HepG2 (cell line): ENCODE measurements around the gene ADAM8. TPM values are rescaled to one million over a fixed set of nuclear protein-coding genes. Genes with fewer than 3 reads are reported as not detected.

ENCODE experiments used
- GABPA ChIP-seq, 2 experiments: IDR thresholded peaks; 2 replicates each; pipeline ENCODE4 v1.6.1; 2011 to 2016; ENCODE audit warnings: low read depth in 2 of 2, low read length in 1 of 2, missing biosample characterization in 1 of 2, missing genetic modification characterization in 1 of 2
- HMGXB4 ChIP-seq, 2 experiments: sonication (generic) in 1 of 2; formaldehyde crosslinking in 1 of 2; IDR thresholded peaks; 2 replicates each; pipeline versions ENCODE4 v1.4.0 to v1.6.1; 2018 to 2020; ENCODE audit warnings: missing genetic modification reagents in 2 of 2, borderline replicate concordance in 1 of 2, low read depth in 1 of 2, mild to moderate bottlenecking in 1 of 2, missing biosample characterization in 1 of 2
- HNRNPL ChIP-seq: fragments of 200-400 bp; formaldehyde crosslinking; IDR thresholded peaks from 2 replicates; pipeline ENCODE4 v1.6.1; 2017; ENCODE audit warnings: mild to moderate bottlenecking, low read depth, low read length
- MEIS2 ChIP-seq: sonication (generic); formaldehyde crosslinking; IDR thresholded peaks from 2 replicates; pipeline ENCODE4 v1.9.0; 2021; ENCODE audit warnings: mild to moderate bottlenecking, missing genetic modification reagents
- NFKB2 ChIP-seq: sonication (generic); formaldehyde crosslinking; IDR thresholded peaks from 2 replicates; pipeline ENCODE4 v1.4.0; 2020; ENCODE audit warnings: missing genetic modification reagents, borderline replicate concordance
- NONO ChIP-seq, 2 experiments: fragments of 450-650 bp in 1 of 2; sonication (generic) in 1 of 2; formaldehyde crosslinking in 1 of 2; IDR thresholded peaks in 1 of 2; conservative IDR thresholded peaks in 1 of 2; 2 replicates each; pipeline versions ENCODE4 v1.6.1 to v1.8.0; 2017 to 2022; ENCODE audit warnings: mild to moderate bottlenecking in 1 of 2, missing genetic modification reagents in 1 of 2, moderate library complexity in 1 of 2
- PHF5A ChIP-seq: IDR thresholded peaks from one replicate; pipeline ENCODE4 v1.6.1; 2018; ENCODE audit warnings: low read depth, missing genetic modification reagents; ENCODE audit not compliant: unreplicated experiment
- RAD21 ChIP-seq: fragments of 450-650 bp; formaldehyde crosslinking; IDR thresholded peaks from 2 replicates; pipeline ENCODE4 v1.5.0; 2020; ENCODE audit warnings: mild to moderate bottlenecking
- RARG ChIP-seq: sonication (generic); formaldehyde crosslinking; IDR thresholded peaks from 2 replicates; pipeline ENCODE4 v1.4.0; 2020; ENCODE audit warnings: low read depth, mild to moderate bottlenecking, missing genetic modification reagents
- SALL1 ChIP-seq: sonication (generic); formaldehyde crosslinking; IDR thresholded peaks from 2 replicates; pipeline ENCODE4 v1.8.0; 2022; ENCODE audit warnings: mild to moderate bottlenecking, missing genetic modification reagents
- SAP130 ChIP-seq: IDR thresholded peaks from 2 replicates; pipeline ENCODE4 v1.6.1; 2016; ENCODE audit warnings: low read depth
- TEAD3 ChIP-seq: optimal IDR thresholded peaks from 2 replicates; pipeline ENCODE3; 2016; ENCODE audit warnings: borderline replicate concordance
- ZFP36L1 ChIP-seq: sonication (generic); formaldehyde crosslinking; IDR thresholded peaks from 2 replicates; pipeline ENCODE4 v1.8.0; 2022; ENCODE audit warnings: mild to moderate bottlenecking, missing genetic modification reagents, moderate library complexity
- ZMYM3 ChIP-seq: sonication (generic); formaldehyde crosslinking; IDR thresholded peaks from 2 replicates; pipeline ENCODE4 v1.5.1; 2020; ENCODE audit warnings: mild to moderate bottlenecking, missing genetic modification reagents
- ZNF224 ChIP-seq: sonication (generic); formaldehyde crosslinking; IDR thresholded peaks from 2 replicates; pipeline ENCODE4 v1.5.0; 2020; ENCODE audit warnings: mild to moderate bottlenecking, missing genetic modification reagents
- ZNF280B ChIP-seq: sonication (generic); formaldehyde crosslinking; IDR thresholded peaks from 2 replicates; pipeline ENCODE4 v1.5.0; 2020; ENCODE audit warnings: missing genetic modification reagents, mild to moderate bottlenecking, borderline replicate concordance
- polyA plus RNA-seq, 8 experiments: library from polyadenylated mRNA; depleted of rRNA in 3 of 8; stranded (reverse) in 7 of 8; unstranded in 1 of 8; fragments of >200 nt; fragmentation: Illumina TruSeq in 4 of 8; extraction: Trizol in 4 of 8; gene quantifications; 2 replicates each; pipeline versions ENCODE4 v1.2.1 to v1.2.3, GENCODE V29; 2011 to 2016; ENCODE audit warnings: low read depth in 4 of 8, missing spikeins in 1 of 8, mixed read lengths in 1 of 8; ENCODE audit not compliant: insufficient read depth in 1 of 8
- total RNA-seq, 5 experiments: library from RNA; depleted of rRNA; stranded (reverse); fragments of >200 nt; fragmentation: Illumina TruSeq; extraction: Trizol; gene quantifications; 2 replicates each; pipeline ENCODE4 v1.2.3, GENCODE V29; 2016; ENCODE audit warnings: low read depth in 1 of 5
- TF ChIP-seq, protein P1 (sequence below): IDR thresholded peaks from 2 replicates; pipeline ENCODE4 v1.4.0; 2020; ENCODE audit warnings: mild to moderate bottlenecking, missing genetic modification reagents
- TF ChIP-seq, protein P2 (sequence below): sonication (generic); formaldehyde crosslinking; IDR thresholded peaks from 2 replicates; pipeline ENCODE4 v1.4.0; 2020; ENCODE audit warnings: missing genetic modification reagents, borderline replicate concordance

Gene ADAM8
- total and polyA plus RNA-seq, 2 of the 13 experiments (the other 11 are each of a cell fraction or from before 2014, with no cell fraction given) = 0.24 to 0.93 TPM

GRCh38 chr10:133318494-133319127, 41.9 kb upstream of the ADAM8 start (continued):
- TF ChIP-seq, protein P1, sequence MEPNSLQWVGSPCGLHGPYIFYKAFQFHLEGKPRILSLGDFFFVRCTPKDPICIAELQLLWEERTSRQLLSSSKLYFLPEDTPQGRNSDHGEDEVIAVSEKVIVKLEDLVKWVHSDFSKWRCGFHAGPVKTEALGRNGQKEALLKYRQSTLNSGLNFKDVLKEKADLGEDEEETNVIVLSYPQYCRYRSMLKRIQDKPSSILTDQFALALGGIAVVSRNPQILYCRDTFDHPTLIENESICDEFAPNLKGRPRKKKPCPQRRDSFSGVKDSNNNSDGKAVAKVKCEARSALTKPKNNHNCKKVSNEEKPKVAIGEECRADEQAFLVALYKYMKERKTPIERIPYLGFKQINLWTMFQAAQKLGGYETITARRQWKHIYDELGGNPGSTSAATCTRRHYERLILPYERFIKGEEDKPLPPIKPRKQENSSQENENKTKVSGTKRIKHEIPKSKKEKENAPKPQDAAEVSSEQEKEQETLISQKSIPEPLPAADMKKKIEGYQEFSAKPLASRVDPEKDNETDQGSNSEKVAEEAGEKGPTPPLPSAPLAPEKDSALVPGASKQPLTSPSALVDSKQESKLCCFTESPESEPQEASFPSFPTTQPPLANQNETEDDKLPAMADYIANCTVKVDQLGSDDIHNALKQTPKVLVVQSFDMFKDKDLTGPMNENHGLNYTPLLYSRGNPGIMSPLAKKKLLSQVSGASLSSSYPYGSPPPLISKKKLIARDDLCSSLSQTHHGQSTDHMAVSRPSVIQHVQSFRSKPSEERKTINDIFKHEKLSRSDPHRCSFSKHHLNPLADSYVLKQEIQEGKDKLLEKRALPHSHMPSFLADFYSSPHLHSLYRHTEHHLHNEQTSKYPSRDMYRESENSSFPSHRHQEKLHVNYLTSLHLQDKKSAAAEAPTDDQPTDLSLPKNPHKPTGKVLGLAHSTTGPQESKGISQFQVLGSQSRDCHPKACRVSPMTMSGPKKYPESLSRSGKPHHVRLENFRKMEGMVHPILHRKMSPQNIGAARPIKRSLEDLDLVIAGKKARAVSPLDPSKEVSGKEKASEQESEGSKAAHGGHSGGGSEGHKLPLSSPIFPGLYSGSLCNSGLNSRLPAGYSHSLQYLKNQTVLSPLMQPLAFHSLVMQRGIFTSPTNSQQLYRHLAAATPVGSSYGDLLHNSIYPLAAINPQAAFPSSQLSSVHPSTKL (CRISPR knock-in tag) = peak; percentile 26; the same call in 1 of the 2 replicates
- TF ChIP-seq SALL1 (CRISPR knock-in tag) (peak; percentile 67), HMGXB4 (CRISPR knock-in tag; IDR thresholded peaks at IDR 0.05; ENCODE audit: borderline replicate concordance in 1 of 2, low read depth in 1 of 2) (peak; percentile 92 to 94), SAP130 (CRISPR knock-in tag) (peak; percentile 66), ZMYM3 (CRISPR knock-in tag) (peak; percentile 39; the same call in 1 of the 2 replicates), RAD21 (CRISPR knock-in tag) (peak; percentile 65), HNRNPL (0 out of 2 replicates have a peak, but pooled peaks have one; percentile 52), MEIS2 (CRISPR knock-in tag) (0 out of 2 replicates have a peak, but pooled peaks have one; percentile 41), PHF5A (CRISPR knock-in tag) (no peak), GABPA (IDR thresholded peaks at IDR 0.05; ENCODE audit: low read depth, low read length) (no peak), GABPA (CRISPR knock-in tag; IDR thresholded peaks at IDR 0.05; ENCODE audit: low read depth) (no peak), ZNF224 (CRISPR knock-in tag) (no peak), NONO (IDR thresholded peaks at IDR 0.05) (no peak), NONO (CRISPR knock-in tag; conservative IDR thresholded peaks at IDR 0.05) (peak; percentile 55; the same call in 1 of the 2 replicates), NFKB2 (peak; percentile 45; the same call in 1 of the 2 replicates), TEAD3 (CRISPR knock-in tag) (peak; percentile 22), ZFP36L1 (CRISPR knock-in tag) (0 out of 2 replicates have a peak, but pooled peaks have one; percentile 23), ZNF280B (CRISPR knock-in tag) (peak; percentile 43), RARG (CRISPR knock-in tag) (no peak)
- TF ChIP-seq, protein P2, sequence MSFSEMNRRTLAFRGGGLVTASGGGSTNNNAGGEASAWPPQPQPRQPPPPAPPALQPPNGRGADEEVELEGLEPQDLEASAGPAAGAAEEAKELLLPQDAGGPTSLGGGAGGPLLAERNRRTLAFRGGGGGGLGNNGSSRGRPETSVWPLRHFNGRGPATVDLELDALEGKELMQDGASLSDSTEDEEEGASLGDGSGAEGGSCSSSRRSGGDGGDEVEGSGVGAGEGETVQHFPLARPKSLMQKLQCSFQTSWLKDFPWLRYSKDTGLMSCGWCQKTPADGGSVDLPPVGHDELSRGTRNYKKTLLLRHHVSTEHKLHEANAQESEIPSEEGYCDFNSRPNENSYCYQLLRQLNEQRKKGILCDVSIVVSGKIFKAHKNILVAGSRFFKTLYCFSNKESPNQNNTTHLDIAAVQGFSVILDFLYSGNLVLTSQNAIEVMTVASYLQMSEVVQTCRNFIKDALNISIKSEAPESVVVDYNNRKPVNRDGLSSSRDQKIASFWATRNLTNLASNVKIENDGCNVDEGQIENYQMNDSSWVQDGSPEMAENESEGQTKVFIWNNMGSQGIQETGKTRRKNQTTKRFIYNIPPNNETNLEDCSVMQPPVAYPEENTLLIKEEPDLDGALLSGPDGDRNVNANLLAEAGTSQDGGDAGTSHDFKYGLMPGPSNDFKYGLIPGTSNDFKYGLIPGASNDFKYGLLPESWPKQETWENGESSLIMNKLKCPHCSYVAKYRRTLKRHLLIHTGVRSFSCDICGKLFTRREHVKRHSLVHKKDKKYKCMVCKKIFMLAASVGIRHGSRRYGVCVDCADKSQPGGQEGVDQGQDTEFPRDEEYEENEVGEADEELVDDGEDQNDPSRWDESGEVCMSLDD (CRISPR knock-in tag) = no peak
